ENCODE measurements around the gene TMEM222. TPM values are rescaled to one million over a fixed set of nuclear protein-coding genes. Genes with fewer than 3 reads are reported as not detected.

TMEM222 gene
- total RNA-seq, 2 experiments from 2014 or later, result 38.4 to 40.2 TPM

DNA sequence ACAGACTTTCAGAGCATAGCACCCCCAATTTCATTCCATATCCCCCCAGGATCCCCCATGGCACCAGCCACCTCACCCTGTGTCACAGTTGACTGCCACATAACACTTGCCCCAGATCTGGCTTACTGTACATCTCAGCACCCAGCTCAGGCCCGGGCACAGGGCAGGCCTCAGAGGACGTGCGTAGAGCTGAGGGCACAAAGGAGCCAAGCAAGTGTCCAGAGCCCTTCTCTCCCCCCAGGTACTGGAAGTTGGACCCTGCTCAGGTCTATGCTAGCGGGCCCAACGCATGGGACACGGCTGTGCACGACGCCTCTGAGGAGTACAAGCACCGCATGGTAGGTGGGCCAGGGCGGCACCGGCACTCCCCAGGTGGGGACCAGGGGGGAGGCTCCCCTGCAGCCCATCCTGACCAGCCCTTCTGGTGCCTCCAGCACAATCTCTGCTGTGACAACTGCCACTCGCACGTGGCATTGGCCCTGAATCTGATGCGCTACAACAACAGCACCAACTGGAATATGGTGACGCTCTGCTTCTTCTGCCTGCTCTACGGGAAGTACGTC, 11.8 kb downstream of the TMEM222 start:
- Mint-ChIP-seq H3K27me3 (no peaks in the 10 kb centered on the region), H3K36me3 (ENCODE audit: low read depth) (peaks cover 36% of the 10 kb centered on the region), H3K27ac (no peak overlapping the region), H3K4me1 (peaks cover 19% of the 10 kb centered on the region), H3K9me3 (no peaks in the 10 kb centered on the region), H3K4me3 (no peak overlapping the region)
- POLR2A ChIA-PET, result no interaction called here
- DNase-seq, result no peak
- CTCF ChIA-PET, result interaction anchor here (0.8 to 3.4 kb wide), 12 partner anchors 8 to 266 kb away, joined by 3 to 29 read pairs (median 7); partner anchors contain the start of genes MAP3K6 and SYTL1

DNA sequence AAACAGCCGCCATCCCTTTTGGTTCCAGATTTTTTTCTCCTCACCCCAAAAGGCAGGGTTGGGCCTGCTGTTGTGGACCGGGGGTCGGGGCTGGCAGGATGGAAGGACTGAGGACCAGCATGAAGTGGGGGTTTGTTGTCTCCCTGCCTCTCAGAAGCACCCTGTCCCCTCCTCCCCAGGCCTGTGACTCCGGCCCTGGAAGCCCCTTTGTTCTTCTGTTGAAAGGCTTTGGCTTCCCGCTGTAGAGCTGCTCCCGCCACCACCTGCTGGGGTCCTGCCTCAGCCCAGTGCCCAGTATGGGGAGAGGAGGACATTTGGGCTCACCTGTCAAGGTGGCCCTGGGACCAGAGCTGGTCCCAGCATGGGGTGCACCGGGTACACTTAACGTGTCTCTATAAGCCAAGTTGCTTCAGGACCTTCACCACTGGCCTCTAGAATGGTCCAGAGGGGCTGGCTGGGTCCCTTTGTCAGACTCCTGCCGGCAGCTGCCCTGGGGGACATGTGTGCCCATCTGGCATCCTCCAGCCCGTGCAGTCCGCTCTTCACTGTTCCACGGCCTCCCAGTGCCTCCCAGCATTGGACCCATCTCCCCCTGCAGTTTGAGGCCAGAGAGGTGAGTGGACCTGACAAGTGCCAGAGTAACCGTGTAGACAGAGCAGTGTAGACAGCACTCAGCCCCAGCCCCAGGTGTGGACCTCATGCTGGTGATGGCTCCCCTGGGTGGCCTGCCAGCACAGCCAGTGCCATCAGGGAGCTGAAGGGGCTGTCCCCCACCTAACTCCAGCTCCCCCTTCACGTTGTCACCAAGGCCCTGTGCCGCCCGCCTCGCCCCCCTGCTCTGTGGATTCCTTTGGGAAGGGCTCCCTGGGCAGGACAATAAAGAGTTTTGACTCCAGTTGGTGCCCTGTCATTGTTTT, 13.8 kb downstream of the TMEM222 start:
- CTCF ChIA-PET, result interaction anchor here (1.1 to 1.9 kb wide), 6 partner anchors 21 to 60 kb away, joined by 3 to 8 read pairs (median 4); partner anchors contain the start of gene MAP3K6
- POLR2A ChIA-PET, result no interaction called here
- no peak overlapping the region for H3K4me3 Mint-ChIP-seq
- H3K9me3 Mint-ChIP-seq, result no peaks in the 10 kb centered on the region
- no peak overlapping the region for H3K27ac Mint-ChIP-seq
- H3K36me3 Mint-ChIP-seq (ENCODE audit: low read depth), result peaks cover 36% of the 10 kb centered on the region
- no peaks in the 10 kb centered on the region for H3K27me3 Mint-ChIP-seq
- DNase-seq, result no peak
- peaks cover 33% of the 10 kb centered on the region for H3K4me1 Mint-ChIP-seq

DNA sequence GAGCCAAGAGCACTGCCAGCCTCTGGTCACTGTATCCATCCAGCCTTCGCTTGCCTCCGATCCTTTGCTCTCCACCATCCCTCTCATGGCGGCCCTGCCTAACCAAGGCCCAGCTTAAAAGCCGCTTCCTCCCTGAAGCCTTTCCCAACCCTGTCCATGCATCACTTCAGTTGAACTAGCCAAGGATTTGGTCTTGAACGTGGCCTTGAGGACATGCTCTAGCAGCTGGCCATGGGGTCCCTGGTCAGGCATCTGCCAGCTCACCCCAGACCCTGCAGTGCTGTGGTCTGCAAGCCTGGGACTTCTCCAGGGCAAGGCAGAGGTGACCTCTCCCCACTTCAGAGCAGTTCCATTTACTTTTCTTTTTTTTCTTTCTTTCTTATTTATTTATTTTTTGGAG, 14.8 kb downstream of the TMEM222 start:
- no peak overlapping the region for H3K4me3 Mint-ChIP-seq
- peaks cover 38% of the 10 kb centered on the region for H3K4me1 Mint-ChIP-seq
- no peaks in the 10 kb centered on the region for H3K9me3 Mint-ChIP-seq
- CTCF ChIA-PET, result interaction anchor here (1.1 to 1.7 kb wide), 6 partner anchors 12 to 59 kb away, joined by 3 to 4 read pairs (median 4); partner anchors contain the start of gene MAP3K6
- H3K27ac Mint-ChIP-seq, result no peak overlapping the region
- no peaks in the 10 kb centered on the region for H3K27me3 Mint-ChIP-seq
- no peak for DNase-seq
- peaks cover 33% of the 10 kb centered on the region for H3K36me3 Mint-ChIP-seq (ENCODE audit: low read depth)
- POLR2A ChIA-PET, result no interaction called here

DNA sequence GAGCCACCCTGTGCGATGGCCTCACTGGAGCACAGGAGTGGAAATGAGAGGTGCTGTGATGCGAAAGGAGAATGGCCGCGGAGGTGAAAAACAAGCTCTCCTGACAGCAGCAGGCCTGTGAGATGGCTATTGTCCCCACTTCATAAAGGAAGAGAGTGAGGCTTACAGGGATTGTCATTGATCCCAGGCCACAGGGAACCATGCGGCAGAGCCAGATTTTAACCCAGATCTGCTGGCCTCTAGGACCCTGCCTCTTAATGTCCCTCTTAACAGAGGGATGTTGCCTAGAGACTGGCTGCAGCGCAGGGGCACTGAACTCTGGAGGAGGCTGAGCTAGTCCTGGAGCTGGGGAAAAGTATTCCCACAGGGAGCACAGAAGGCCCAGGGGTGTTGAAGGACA, 16.8 kb downstream of the TMEM222 start:
- POLR2A ChIA-PET, result no interaction called here
- peaks cover 25% of the 10 kb centered on the region for H3K36me3 Mint-ChIP-seq (ENCODE audit: low read depth)
- H3K9me3 Mint-ChIP-seq, result no peaks in the 10 kb centered on the region

DNA sequence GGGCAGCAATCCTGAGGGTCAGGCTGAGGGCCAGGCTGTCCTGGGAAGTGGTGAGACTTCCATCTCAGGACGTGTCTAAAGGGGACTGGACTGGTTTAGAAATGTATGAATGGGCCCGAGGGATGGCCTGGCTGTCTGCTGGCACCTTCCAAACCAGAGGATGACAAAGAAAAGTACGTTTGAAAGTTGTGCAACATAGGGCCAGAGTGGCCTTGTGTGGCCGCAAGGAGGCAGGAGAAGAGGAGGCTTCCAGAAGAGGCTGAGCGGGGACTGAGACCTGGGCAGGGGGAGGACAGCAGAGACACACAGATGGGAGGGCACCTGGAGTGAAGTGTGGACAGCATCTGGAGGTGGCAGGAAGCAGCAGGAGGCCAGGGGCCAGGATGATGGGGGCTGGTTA, 17.2 kb downstream of the TMEM222 start:
- ChIA-PET POLR2A (no interaction called here), CTCF (interaction anchor here (0.9 to 9.0 kb wide), 4 partner anchors 12 to 18 kb away, joined by 3 to 68 read pairs (median 4); no protein-coding TSS in a partner anchor)
- Mint-ChIP-seq H3K27me3 (no peaks in the 10 kb centered on the region), H3K27ac (peak overlapping the region; percentile 59), H3K4me1 (peaks cover 32% of the 10 kb centered on the region), H3K36me3 (ENCODE audit: low read depth) (peaks cover 20% of the 10 kb centered on the region), H3K4me3 (no peak overlapping the region), H3K9me3 (no peaks in the 10 kb centered on the region)
- DNase-seq, result no peak

More for the DNA sequence above, 16.8 kb downstream of the TMEM222 start:
- H3K4me1 Mint-ChIP-seq, result peaks cover 29% of the 10 kb centered on the region
- no peak for DNase-seq
- no peaks in the 10 kb centered on the region for H3K27me3 Mint-ChIP-seq
- no peak overlapping the region for H3K4me3 Mint-ChIP-seq
- H3K27ac Mint-ChIP-seq, result peak overlapping the region; percentile 73
- CTCF ChIA-PET, result interaction anchor here (1.2 to 9.0 kb wide), 3 partner anchors 14 to 18 kb away, joined by 3 to 68 read pairs (median 3); no protein-coding TSS in a partner anchor

DNA sequence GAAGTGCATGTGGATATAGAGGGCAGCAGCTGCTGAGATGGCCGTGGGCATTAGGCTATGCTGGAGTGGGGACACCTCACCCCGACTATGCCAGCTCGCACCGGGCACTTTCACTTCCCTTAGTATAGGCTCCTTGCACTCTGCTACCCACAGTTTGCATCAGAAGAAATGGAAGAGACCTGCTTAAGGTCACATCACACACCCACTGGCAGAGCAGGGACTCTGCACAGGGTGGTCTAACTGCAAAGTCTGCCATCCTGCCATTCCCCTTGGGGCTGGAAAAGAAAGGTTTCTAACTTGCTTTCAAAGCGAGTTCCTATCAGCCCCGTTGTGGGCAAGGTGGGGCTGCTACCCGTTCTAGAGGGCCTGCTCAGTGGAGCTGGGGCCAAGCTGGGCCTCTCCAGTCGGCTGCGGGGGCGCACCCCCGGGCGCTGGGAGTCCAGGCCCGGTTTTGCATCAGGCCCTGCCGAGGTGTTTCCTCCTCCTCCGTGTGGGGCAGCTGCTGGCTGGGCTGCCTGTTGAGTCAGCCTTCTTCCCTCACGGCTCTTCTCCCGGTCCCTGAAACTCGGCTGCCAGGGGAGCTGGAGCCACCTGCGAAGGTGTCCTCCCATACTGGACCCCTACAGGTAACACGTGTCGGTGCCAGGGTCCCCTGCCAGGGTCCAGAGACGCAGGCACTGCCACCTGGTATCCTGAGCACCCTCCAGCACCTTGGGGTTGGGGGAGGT, 19.7 kb downstream of the TMEM222 start, which contains the start of gene SYTL1:
Gene SYTL1 (plus strand): TSS at position 498 of the 728 bp plus-strand sequence. CDS start 3,313 bp downstream, outside the sequence.
- peaks cover 44% of the 10 kb centered on the region for H3K4me1 Mint-ChIP-seq
- peak within 1 kb of the TSS; percentile 84 for H3K4me3 Mint-ChIP-seq
- POLR2A ChIA-PET, result no interaction called here
- peak; percentile 72 for DNase-seq
- H3K36me3 Mint-ChIP-seq (ENCODE audit: low read depth), result peaks cover 19% of the 10 kb centered on the region
- H3K27me3 Mint-ChIP-seq, result no peaks in the 10 kb centered on the region
- no peaks in the 10 kb centered on the region for H3K9me3 Mint-ChIP-seq
- peak within 1 kb of the TSS; percentile 89 for H3K27ac Mint-ChIP-seq
- CTCF ChIA-PET, result interaction anchor here (0.6 to 9.0 kb wide), 6 partner anchors 9 to 47 kb away, joined by 3 to 68 read pairs (median 4); partner anchors contain the start of gene MAP3K6

DNA sequence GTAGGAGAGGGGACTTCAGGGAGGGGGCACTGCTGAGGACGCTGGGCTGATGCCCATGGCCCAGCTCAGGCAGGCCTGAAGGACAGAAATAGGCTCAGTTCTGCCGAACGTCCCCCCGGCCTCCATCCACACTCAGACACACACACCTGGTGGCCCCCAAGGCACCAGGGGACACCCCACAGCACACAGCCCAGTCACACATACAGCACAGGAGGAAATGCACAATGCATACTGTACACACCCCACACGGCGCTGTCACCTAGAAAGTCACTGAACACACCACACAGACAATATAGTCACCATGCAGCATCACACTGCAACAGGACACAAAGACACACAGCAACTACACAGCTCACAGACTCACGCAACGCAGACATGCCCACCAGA, 20.4 kb downstream of the TMEM222 start:
- Mint-ChIP-seq H3K4me3 (peak overlapping the region; percentile 84), H3K27me3 (no peaks in the 10 kb centered on the region), H3K36me3 (ENCODE audit: low read depth) (peaks cover 21% of the 10 kb centered on the region), H3K27ac (peak overlapping the region; percentile 89), H3K4me1 (peaks cover 47% of the 10 kb centered on the region), H3K9me3 (no peaks in the 10 kb centered on the region)
- peak; percentile 51 for DNase-seq
- ChIA-PET POLR2A (no interaction called here), CTCF (interaction anchor here (0.6 to 9.0 kb wide), 4 partner anchors 10 to 47 kb away, joined by 3 to 68 read pairs (median 12); no protein-coding TSS in a partner anchor)

DNA sequence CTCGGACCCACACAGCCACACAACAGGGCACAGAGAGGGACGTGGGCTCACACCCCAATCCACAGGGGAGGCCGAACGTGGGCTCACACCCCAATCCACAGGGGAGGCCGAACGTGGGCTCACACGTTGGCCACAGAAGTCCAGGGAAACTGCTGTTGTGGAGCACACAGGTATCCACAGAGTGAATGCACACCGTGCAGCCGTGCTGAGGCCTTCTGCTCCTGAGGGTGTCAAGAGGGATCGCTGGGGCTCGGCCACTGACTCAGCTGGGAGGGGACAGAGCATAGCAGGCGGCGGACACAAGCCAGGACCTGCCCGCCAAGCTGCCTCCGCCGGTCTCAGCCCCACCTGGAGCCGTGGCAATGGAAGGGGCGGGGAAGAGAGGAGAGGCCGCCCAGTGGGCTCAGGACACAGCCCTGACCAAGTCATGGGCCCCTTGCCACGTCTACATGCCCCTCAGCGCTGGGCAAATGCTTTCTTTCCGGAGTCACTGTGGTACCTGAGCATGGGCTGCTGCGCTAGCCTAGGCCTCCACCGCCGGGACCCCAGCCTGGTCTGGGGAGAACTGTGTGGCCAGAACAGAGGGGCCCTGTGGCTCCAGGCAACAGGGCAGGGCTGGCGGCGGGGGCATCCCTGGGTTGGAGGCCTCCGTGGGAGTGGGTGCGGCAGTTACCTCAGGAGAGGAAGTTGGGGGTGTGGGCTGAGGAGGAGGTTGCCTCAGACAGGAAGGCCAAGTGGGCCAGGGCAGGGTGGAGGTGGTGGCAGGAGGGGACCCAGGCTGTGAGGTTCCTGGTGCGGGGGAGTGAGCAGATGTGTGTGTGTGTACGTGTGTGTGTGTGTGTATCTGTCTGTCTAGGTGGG, 21.0 kb downstream of the TMEM222 start:
- Mint-ChIP-seq H3K9me3 (no peaks in the 10 kb centered on the region), H3K36me3 (ENCODE audit: low read depth) (peaks cover 22% of the 10 kb centered on the region), H3K4me1 (peaks cover 50% of the 10 kb centered on the region), H3K27me3 (no peaks in the 10 kb centered on the region), H3K4me3 (peak overlapping the region; percentile 84), H3K27ac (peak overlapping the region; percentile 89)
- CTCF ChIA-PET, result interaction anchor here (0.6 to 9.0 kb wide), 8 partner anchors 10 to 151 kb away, joined by 3 to 68 read pairs (median 4); partner anchors contain the start of gene MAP3K6
- peak; percentile 85 for DNase-seq
- POLR2A ChIA-PET, result interaction anchor here (0.7 kb wide), 1 partner anchor 11 kb away, joined by 4 read pairs; no protein-coding TSS in a partner anchor

DNA sequence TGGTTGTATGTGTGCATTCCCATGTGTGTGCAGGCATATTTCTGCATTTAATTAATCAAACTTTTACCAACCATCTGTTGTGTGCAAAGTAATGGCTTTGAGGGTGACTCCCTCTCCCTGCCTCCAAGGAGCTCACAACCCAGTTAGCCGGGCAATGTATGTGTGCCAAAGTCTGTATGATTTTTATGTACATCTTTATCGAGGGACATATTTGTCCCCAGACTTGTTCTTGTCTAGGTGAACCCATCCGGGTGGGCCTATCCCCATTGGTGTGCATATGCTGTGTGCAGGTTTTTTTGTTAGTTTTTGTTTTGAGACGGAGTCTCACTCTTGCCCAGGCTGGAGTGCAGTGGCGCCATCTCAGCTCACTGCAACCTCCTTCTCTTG, 21.7 kb downstream of the TMEM222 start:
- Mint-ChIP-seq H3K9me3 (no peaks in the 10 kb centered on the region), H3K36me3 (ENCODE audit: low read depth) (peaks cover 22% of the 10 kb centered on the region), H3K4me3 (peak overlapping the region; percentile 84), H3K4me1 (peaks cover 50% of the 10 kb centered on the region), H3K27ac (peak overlapping the region; percentile 89), H3K27me3 (no peaks in the 10 kb centered on the region)
- no peak for DNase-seq
- POLR2A ChIA-PET, result interaction anchor here (0.7 kb wide), 1 partner anchor 10 kb away, joined by 4 read pairs; no protein-coding TSS in a partner anchor
- CTCF ChIA-PET, result interaction anchor here (1.0 to 9.0 kb wide), 7 partner anchors 9 to 43 kb away, joined by 3 to 68 read pairs (median 4); partner anchors contain the start of gene MAP3K6

DNA sequence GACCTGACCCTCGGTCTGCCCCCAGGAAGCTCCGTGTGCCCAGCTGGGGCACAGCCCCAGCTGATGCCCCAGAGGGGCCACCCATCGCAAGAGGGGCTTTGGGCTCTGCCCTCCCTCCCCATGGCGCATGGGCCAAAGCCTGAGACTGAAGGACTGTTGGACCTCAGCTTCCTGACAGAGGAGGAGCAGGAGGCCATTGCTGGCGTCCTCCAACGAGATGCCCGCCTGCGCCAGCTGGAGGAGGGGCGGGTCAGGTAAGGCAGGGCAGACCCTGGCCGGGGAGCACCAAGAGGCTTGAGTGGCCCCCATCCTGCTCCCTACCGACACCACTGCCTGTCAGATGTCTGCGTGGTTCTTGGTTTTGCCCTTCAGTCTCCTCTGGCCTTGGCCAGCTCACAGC, 23.3 kb downstream of the TMEM222 start:
- H3K36me3 Mint-ChIP-seq (ENCODE audit: low read depth), result peaks cover 22% of the 10 kb centered on the region
- ChIA-PET POLR2A (no interaction called here), CTCF (interaction anchor here (0.5 to 9.0 kb wide), 8 partner anchors 11 to 884 kb away, joined by 3 to 68 read pairs (median 4); partner anchors contain the start of gene MAP3K6)
- H3K27me3 Mint-ChIP-seq, result no peaks in the 10 kb centered on the region
- H3K9me3 Mint-ChIP-seq, result no peaks in the 10 kb centered on the region
- DNase-seq, result no peak
- H3K4me1 Mint-ChIP-seq, result peaks cover 42% of the 10 kb centered on the region
- no peak overlapping the region for H3K27ac Mint-ChIP-seq
- peak overlapping the region; percentile 61 for H3K4me3 Mint-ChIP-seq

DNA sequence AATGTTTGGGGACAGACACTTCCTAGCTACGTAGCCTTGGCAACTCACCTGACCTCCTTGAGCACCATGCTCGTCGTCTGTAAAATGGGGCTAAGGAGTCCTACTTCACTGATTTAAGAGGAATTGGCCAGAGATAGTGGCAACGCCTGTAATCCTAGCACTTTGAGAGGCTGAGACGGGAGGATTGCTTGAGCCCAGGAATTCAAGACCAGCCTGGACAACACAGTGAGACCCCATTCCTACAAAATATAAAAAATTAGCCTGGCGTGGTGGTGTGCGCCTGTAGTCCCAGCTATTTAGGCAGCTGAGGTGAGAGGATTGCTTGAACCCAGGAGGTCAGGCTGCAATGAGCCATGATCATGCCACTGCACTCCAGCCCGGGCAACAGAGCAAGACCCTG, 24.4 kb downstream of the TMEM222 start:
- ChIA-PET CTCF (interaction anchor here (0.6 to 9.0 kb wide), 6 partner anchors 11 to 379 kb away, joined by 3 to 68 read pairs (median 6); partner anchors contain the start of gene MAP3K6), POLR2A (no interaction called here)
- Mint-ChIP-seq H3K27me3 (no peaks in the 10 kb centered on the region), H3K27ac (no peak overlapping the region), H3K4me3 (no peak overlapping the region), H3K36me3 (ENCODE audit: low read depth) (peaks cover 22% of the 10 kb centered on the region), H3K9me3 (no peaks in the 10 kb centered on the region), H3K4me1 (peaks cover 34% of the 10 kb centered on the region)
- no peak for DNase-seq
